ENCODE data around the gene TXN2. TPM values are rescaled to one million over a fixed set of nuclear protein-coding genes. Genes with fewer than 3 reads are reported as not detected.
A peak's percentile ranks its signal among the peaks of the same experiment; 100 is the strongest.
"Not testable (repeated sequence)": the region's sequence is repeated elsewhere in the genome, so short reads cannot be mapped to it uniquely, and the experiment has no call there.

TXN2 gene, protein sequence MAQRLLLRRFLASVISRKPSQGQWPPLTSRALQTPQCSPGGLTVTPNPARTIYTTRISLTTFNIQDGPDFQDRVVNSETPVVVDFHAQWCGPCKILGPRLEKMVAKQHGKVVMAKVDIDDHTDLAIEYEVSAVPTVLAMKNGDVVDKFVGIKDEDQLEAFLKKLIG
- polyA plus RNA-seq (2013, experiment 1 of 4), result 86.1 TPM
- polyA plus RNA-seq (2013, experiment 2 of 4), result 79.4 TPM
- polyA plus RNA-seq (2013, experiment 3 of 4), result 71.1 TPM
- 75.0 TPM for polyA plus RNA-seq (2013, experiment 4 of 4)

DNA sequence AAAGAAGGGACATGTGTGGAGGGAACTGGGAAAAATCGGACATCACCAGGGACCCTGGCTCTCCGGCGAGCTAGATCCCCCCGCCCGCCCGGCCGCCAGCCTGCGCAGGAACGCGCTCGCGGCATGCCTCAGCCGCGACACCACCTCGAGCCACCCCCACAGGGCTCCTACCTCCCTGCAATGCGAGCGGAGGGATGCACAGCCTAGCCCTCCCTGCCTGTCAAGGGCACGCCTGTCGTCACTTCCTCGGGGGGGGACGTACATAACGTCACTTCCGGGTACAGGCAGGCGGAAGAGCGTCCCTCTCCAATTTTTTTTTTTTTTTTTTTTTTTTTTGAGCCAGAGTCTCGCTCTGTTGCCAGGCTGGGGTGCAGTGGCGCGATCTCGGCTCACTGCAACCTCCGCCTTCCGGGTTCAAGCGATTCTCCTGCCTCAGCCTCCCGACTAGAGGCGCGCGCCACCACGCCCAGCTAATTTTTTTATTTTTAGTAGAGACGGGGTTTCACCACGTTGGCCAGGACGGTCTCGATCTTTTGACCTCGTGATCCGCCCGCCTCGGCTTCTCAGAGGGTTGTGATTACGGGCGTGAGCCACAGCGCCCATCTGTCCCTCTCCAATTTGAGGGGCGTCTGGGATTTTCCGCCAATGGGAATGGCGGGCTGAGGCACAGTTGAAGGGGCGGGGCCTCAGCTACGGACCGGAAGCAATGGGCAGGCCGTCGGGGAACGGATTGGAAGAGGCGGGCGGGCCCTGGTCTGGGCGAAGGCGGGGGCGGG lies at the start of gene TXN2:
Gene TXN2 (minus strand): TSS at position 248 of the 776 bp plus-strand sequence. CDS start 803 bp downstream, outside the sequence.
- peak within 1 kb of the TSS; percentile 73 for H3K4me3 ChIP-seq (ENCODE audit: insufficient read depth, low read depth, low read length)
- peaks cover 2% of the 10 kb centered on the region for H3K36me3 ChIP-seq (ENCODE audit: control insufficient read depth, insufficient read depth, low read length)
- no peaks in the 10 kb centered on the region for H3K9me3 ChIP-seq (ENCODE audit: control insufficient read depth, low read length)
- peaks cover 11% of the 10 kb centered on the region for H3K27me3 ChIP-seq (ENCODE audit: control insufficient read depth, insufficient read depth, low read length, poor library complexity, severe bottlenecking)
- peak within 1 kb of the TSS; percentile 91 for H3K27ac ChIP-seq (ENCODE audit: insufficient read depth, low read depth, low read length, poor library complexity, severe bottlenecking)
- peaks cover 7% of the 10 kb centered on the region for H3K4me1 ChIP-seq (ENCODE audit: control insufficient read depth, insufficient read depth, low read length)
- 0% methylated on average over 62 of the region's 62 CpGs for WGBS, 2 experiments

DNA sequence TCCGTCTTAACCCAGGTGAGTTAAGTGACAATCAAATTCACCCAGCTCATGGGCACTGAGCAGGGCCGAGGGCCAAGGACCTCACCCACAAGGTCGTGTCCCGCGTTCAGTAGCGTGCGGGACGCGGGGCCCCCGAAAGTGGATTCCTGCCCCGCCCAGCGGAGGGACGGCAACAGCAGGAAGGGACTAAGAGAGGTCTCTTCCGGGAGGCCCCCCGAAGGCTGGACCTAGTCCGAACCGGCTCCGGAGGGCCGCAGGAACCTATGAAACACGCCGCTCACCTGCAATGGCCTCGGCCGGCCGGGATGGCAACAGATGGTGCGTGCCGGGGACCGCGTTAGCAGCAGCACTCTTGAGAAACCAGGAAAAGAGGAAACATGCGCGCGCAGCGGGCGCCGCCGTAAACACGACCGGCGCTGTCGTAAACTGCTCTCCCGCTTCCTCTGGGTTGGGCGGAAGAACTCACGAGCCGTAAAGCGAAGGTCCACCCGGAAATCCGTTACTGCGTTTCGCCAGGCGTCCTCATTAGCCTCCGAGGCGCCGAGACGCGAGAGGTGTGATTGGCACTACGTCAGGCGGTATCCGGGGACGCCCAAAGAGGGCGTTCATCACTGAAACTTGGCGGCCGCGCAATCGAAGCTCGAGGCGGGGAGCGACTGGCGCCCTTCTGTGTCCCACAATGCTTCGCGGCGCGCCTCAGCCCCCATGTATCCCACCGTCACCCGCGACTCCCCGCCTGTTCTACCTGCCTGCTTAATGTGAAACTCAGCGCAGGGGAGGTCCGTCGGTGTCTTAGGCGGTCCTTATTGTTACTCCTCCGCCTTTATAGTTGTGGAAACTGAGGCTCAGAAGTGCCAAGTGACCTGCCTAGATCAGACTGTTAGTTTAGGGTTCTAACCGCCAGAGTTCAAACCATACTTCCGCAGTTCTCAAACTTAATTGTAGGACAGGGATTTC lies 47.6 kb upstream of the TXN2 start, which contains the start of gene EIF3D:
Gene EIF3D (minus strand): TSS at position 372 of the 957 bp plus-strand sequence. CDS start 3,045 bp downstream, outside the sequence.
- peaks cover 22% of the 10 kb centered on the region for H3K36me3 ChIP-seq (ENCODE audit: control insufficient read depth, insufficient read depth, low read length)
- no peaks in the 10 kb centered on the region for H3K27me3 ChIP-seq (ENCODE audit: control insufficient read depth, insufficient read depth, low read length, poor library complexity, severe bottlenecking)
- H3K4me3 ChIP-seq (ENCODE audit: insufficient read depth, low read depth, low read length), result peak within 1 kb of the TSS; percentile 92
- WGBS, 2 experiments, result 1% methylated on average over 82 of the region's 82 CpGs
- peak within 1 kb of the TSS; percentile 95 for H3K27ac ChIP-seq (ENCODE audit: insufficient read depth, low read depth, low read length, poor library complexity, severe bottlenecking)
- peaks cover 8% of the 10 kb centered on the region for H3K4me1 ChIP-seq (ENCODE audit: control insufficient read depth, insufficient read depth, low read length)
- H3K9me3 ChIP-seq (ENCODE audit: control insufficient read depth, low read length), result no peaks in the 10 kb centered on the region

DNA sequence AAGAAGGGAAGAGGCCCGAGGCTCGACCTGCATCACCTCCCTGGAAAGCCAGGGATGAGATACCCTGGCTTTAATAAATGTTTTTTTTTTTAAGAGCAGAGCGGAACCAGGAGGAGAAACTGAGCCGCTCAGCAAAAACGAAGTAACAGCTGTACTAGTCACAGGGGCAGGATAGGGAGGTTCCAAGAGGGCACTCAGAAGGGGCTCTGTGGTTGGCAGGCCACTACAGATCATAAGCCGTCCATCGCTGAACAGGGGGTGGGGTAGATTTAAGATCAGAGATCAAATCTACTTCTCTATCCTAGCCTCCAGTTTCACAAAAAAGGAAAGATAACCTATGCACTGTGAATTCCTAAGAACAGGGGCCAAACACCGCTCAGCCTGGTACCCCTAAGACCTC lies 46.9 kb upstream of the TXN2 start:
- H3K4me3 ChIP-seq (ENCODE audit: insufficient read depth, low read depth, low read length), result peak overlapping the region; percentile 92
- H3K27me3 ChIP-seq (ENCODE audit: control insufficient read depth, insufficient read depth, low read length, poor library complexity, severe bottlenecking), result no peaks in the 10 kb centered on the region
- peaks cover 29% of the 10 kb centered on the region for H3K36me3 ChIP-seq (ENCODE audit: control insufficient read depth, insufficient read depth, low read length)
- H3K27ac ChIP-seq (ENCODE audit: insufficient read depth, low read depth, low read length, poor library complexity, severe bottlenecking), result peak overlapping the region; percentile 95
- WGBS, 2 experiments, result 9 to 12% methylated on average over 8 of the region's 8 CpGs
- no peaks in the 10 kb centered on the region for H3K9me3 ChIP-seq (ENCODE audit: control insufficient read depth, low read length)
- peaks cover 8% of the 10 kb centered on the region for H3K4me1 ChIP-seq (ENCODE audit: control insufficient read depth, insufficient read depth, low read length)

DNA sequence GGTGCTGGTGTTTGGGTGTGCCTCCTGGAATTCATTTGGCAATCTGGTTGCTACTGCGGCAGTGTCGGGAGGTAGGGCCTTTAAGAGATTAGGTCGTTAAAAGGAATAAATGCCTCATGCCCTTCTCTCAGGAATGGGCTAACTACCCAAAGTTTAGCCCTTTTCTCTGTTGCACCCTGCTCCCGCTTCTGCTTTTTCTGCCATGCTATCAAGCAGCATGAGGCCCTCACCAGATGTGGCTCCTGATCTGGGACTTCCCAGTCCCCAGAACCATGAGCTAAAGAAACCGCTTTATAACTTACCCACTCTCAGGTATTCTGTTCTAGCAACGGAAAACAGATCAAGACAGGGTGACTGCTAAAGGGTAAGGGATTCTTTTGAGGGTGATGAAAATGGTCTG lies 41.2 kb upstream of the TXN2 start:
- Histone ChIP-seq H3K4me3 (ENCODE audit: insufficient read depth, low read depth, low read length) (no peak overlapping the region), H3K27me3 (ENCODE audit: control insufficient read depth, insufficient read depth, low read length, poor library complexity, severe bottlenecking) (no peaks in the 10 kb centered on the region), H3K36me3 (ENCODE audit: control insufficient read depth, insufficient read depth, low read length) (peaks cover 75% of the 10 kb centered on the region), H3K4me1 (ENCODE audit: control insufficient read depth, insufficient read depth, low read length) (peaks cover 4% of the 10 kb centered on the region), H3K27ac (ENCODE audit: insufficient read depth, low read depth, low read length, poor library complexity, severe bottlenecking) (no peak overlapping the region), H3K9me3 (ENCODE audit: control insufficient read depth, low read length) (no peaks in the 10 kb centered on the region)
- WGBS, 2 experiments, result 84 to 90% methylated on average over 5 to 6 of the region's 6 CpGs

DNA sequence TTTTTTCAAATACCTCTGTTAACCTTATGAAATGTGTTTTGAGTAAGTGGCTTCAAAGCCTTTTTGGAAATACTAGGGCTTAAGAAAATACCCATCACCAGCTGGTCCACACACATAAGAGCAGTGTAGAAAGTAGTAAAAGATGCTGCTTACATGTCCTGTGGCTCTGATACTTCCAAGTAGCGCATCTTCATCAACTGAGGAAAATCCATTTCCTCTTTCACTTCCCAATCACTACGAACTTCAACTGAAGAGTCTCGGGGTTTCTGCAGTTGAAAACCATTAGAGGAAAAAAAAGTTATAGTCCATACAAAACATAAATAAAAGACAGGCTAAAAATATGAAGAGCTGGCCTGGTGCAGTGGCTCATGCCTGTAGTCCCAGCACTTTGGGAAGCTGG lies 39.0 kb upstream of the TXN2 start:
- Histone ChIP-seq H3K4me3 (ENCODE audit: insufficient read depth, low read depth, low read length) (no peak overlapping the region), H3K27me3 (ENCODE audit: control insufficient read depth, insufficient read depth, low read length, poor library complexity, severe bottlenecking) (no peaks in the 10 kb centered on the region), H3K27ac (ENCODE audit: insufficient read depth, low read depth, low read length, poor library complexity, severe bottlenecking) (no peak overlapping the region), H3K36me3 (ENCODE audit: control insufficient read depth, insufficient read depth, low read length) (peaks cover 88% of the 10 kb centered on the region), H3K9me3 (ENCODE audit: control insufficient read depth, low read length) (no peaks in the 10 kb centered on the region), H3K4me1 (ENCODE audit: control insufficient read depth, insufficient read depth, low read length) (no peaks in the 10 kb centered on the region)
- WGBS, 2 experiments, result 96 to 97% methylated on average over 2 to 3 of the region's 3 CpGs

DNA sequence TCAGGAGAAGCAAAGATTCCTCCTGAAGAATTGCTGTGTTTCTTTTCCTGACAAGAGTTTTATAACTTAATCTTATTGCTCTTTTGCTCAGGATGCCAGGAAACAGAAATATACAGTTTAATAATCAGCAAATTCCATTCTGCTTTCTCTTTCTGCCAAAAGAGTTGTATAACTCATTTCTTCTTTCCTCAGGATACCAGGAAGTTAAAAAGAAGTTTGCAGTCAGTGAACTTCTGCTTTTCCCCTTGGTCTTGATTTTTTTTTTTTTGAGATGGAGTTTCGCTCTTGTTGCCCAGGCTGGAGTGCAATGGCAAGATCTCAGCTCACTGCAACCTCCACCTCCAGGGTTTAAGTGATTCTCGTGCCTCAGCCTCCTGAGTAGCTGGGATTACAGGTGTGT lies 38.5 kb upstream of the TXN2 start:
- not testable (repeated sequence) for H3K27me3 ChIP-seq (ENCODE audit: control insufficient read depth, insufficient read depth, low read length, poor library complexity, severe bottlenecking); H3K27ac ChIP-seq (ENCODE audit: insufficient read depth, low read depth, low read length, poor library complexity, severe bottlenecking); H3K9me3 ChIP-seq (ENCODE audit: control insufficient read depth, low read length); H3K4me1 ChIP-seq (ENCODE audit: control insufficient read depth, insufficient read depth, low read length); H3K4me3 ChIP-seq (ENCODE audit: insufficient read depth, low read depth, low read length)
- peaks cover 87% of the 10 kb centered on the region for H3K36me3 ChIP-seq (ENCODE audit: control insufficient read depth, insufficient read depth, low read length)
- 84 to 95% methylated on average over 2 of the region's 2 CpGs for WGBS, 2 experiments

DNA sequence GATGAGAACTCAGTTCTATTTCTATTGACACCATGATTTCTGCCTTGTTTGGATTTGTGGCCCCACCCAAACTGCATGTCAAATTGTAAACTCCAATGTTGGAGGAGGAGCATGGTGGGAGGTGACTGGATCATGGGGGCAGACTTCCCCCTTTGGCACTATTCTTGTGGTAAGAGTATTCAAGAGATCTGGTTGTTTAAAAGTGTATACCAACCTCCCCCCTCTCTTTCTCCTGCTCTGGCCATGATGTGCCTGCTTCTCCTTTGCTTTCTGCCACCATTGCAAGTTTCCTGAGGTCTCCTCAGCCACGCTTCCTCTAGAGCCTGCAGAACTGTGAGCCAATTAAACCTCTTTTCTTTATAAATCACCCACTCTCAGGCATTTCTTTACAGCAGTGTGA lies 33.3 kb upstream of the TXN2 start:
- H3K9me3 ChIP-seq (ENCODE audit: control insufficient read depth, low read length), result no peaks in the 10 kb centered on the region
- H3K27me3 ChIP-seq (ENCODE audit: control insufficient read depth, insufficient read depth, low read length, poor library complexity, severe bottlenecking), result no peaks in the 10 kb centered on the region
- H3K36me3 ChIP-seq (ENCODE audit: control insufficient read depth, insufficient read depth, low read length), result peaks cover 67% of the 10 kb centered on the region
- WGBS, 2 experiments, result 91 to 100% methylated on average over 1 of the region's 1 CpG
- no peak overlapping the region for H3K27ac ChIP-seq (ENCODE audit: insufficient read depth, low read depth, low read length, poor library complexity, severe bottlenecking)
- H3K4me3 ChIP-seq (ENCODE audit: insufficient read depth, low read depth, low read length), result no peak overlapping the region
- no peaks in the 10 kb centered on the region for H3K4me1 ChIP-seq (ENCODE audit: control insufficient read depth, insufficient read depth, low read length)

DNA sequence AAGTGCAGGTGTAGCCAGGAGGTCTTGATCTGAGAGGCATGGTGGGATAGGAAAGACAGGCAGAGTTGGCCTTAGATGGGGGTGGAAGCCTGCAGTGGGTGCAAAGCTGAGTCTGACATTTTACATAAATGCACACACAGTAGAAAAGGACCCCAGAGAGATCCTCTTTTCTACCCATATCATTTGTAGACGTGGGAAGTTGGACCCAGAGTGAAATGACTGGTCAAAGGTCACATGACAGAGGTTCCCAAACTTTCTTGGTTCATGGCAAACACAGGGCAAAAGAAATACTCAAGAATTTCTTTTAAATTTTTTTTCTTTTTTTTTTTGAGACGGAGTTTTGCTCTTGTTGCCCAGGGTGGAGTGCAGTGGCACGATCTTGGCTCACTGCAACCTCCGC lies 31.6 kb upstream of the TXN2 start:
- H3K27me3 ChIP-seq (ENCODE audit: control insufficient read depth, insufficient read depth, low read length, poor library complexity, severe bottlenecking), result no peaks in the 10 kb centered on the region
- H3K9me3 ChIP-seq (ENCODE audit: control insufficient read depth, low read length), result no peaks in the 10 kb centered on the region
- peaks cover 49% of the 10 kb centered on the region for H3K36me3 ChIP-seq (ENCODE audit: control insufficient read depth, insufficient read depth, low read length)
- WGBS, 2 experiments, result 88 to 94% methylated on average over 4 of the region's 4 CpGs
- H3K4me1 ChIP-seq (ENCODE audit: control insufficient read depth, insufficient read depth, low read length), result no peaks in the 10 kb centered on the region
- no peak overlapping the region for H3K27ac ChIP-seq (ENCODE audit: insufficient read depth, low read depth, low read length, poor library complexity, severe bottlenecking)
- no peak overlapping the region for H3K4me3 ChIP-seq (ENCODE audit: insufficient read depth, low read depth, low read length)

DNA sequence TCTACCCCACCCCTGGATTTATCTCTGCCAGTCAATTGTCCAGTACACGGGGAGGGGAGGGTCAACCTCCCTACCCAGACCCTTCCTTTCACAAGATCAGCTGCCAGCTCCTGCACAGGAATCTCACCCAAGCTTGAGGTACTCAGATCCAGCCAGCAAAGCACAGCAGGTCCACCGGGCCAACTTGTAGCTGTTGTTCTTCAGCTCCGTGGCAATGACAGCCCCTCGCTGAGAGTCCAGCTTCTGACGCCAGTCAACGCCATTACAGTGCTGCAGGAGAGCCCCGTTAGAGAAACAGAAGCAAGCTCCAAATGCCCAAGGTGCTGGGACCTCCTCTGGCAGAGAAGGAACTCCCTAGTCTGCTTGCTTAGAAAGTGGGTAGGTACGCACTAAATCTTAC lies 30.9 kb upstream of the TXN2 start:
- no peak overlapping the region for H3K27ac ChIP-seq (ENCODE audit: insufficient read depth, low read depth, low read length, poor library complexity, severe bottlenecking)
- WGBS, 2 experiments, result 96% methylated on average over 8 of the region's 8 CpGs
- no peaks in the 10 kb centered on the region for H3K27me3 ChIP-seq (ENCODE audit: control insufficient read depth, insufficient read depth, low read length, poor library complexity, severe bottlenecking)
- no peaks in the 10 kb centered on the region for H3K4me1 ChIP-seq (ENCODE audit: control insufficient read depth, insufficient read depth, low read length)
- H3K4me3 ChIP-seq (ENCODE audit: insufficient read depth, low read depth, low read length), result no peak overlapping the region
- no peaks in the 10 kb centered on the region for H3K9me3 ChIP-seq (ENCODE audit: control insufficient read depth, low read length)
- H3K36me3 ChIP-seq (ENCODE audit: control insufficient read depth, insufficient read depth, low read length), result peaks cover 44% of the 10 kb centered on the region
